Activated T-cell treated with anti-CD3 and anti-CD28 coated beads, Interleukin-2, amount 50 U/mL, for 24 hours (primary cell): ENCODE data around the gene ADAMTS20.
"Not testable (repeated sequence)": the region's sequence is repeated elsewhere in the genome, so short reads cannot be mapped to it uniquely, and the experiment has no call there.

Experiments used
- DNase-seq: peaks from one replicate; pipeline ENCODE4 v3.0.0-alpha.2; 2020
- H3K27ac Mint-ChIP-seq: 2 replicates; pipeline ENCODE4 v1.8.0; 2020; ENCODE audit warnings: mild to moderate bottlenecking, mixed read lengths
- H3K27me3 Mint-ChIP-seq: 2 replicates; pipeline ENCODE4 v1.8.0; 2020; ENCODE audit warnings: mixed read lengths
- H3K36me3 Mint-ChIP-seq: 2 replicates; pipeline ENCODE4 v1.8.0; 2020; ENCODE audit warnings: low read depth, mixed read lengths
- H3K4me1 Mint-ChIP-seq: 2 replicates; pipeline ENCODE4 v1.8.0; 2020; ENCODE audit warnings: low read depth, mixed read lengths
- H3K4me3 Mint-ChIP-seq: 2 replicates; pipeline ENCODE4 v1.8.0; 2020; ENCODE audit warnings: mild to moderate bottlenecking, moderate library complexity, mixed read lengths
- H3K9me3 Mint-ChIP-seq: 2 replicates; pipeline ENCODE4 v1.8.0; 2020; ENCODE audit warnings: mixed read lengths

The ADAMTS20 gene

GRCh38 chr12:43361031-43361710, 190.8 kb downstream of the ADAMTS20 start:
- no peak overlapping the region for H3K4me3 Mint-ChIP-seq
- no peak overlapping the region for H3K27ac Mint-ChIP-seq
- H3K36me3 Mint-ChIP-seq: no peaks in the 10 kb centered on the region
- peaks cover 4% of the 10 kb centered on the region for H3K9me3 Mint-ChIP-seq
- H3K27me3 Mint-ChIP-seq: no peaks in the 10 kb centered on the region
- no peak for DNase-seq
- H3K4me1 Mint-ChIP-seq: no peaks in the 10 kb centered on the region

GRCh38 chr12:43360001-43360400, 192.0 kb downstream of the ADAMTS20 start:
- H3K4me1 Mint-ChIP-seq, H3K9me3 Mint-ChIP-seq, DNase-seq, H3K27ac Mint-ChIP-seq, H3K27me3 Mint-ChIP-seq, H3K4me3 Mint-ChIP-seq, H3K36me3 Mint-ChIP-seq: not testable (repeated sequence)

GRCh38 chr12:43357141-43357540, 194.9 kb downstream of the ADAMTS20 start:
- no peaks in the 10 kb centered on the region for H3K36me3 Mint-ChIP-seq
- DNase-seq: no peak

GRCh38 chr12:43352001-43352400, 200.0 kb downstream of the ADAMTS20 start:
- Mint-ChIP-seq H3K27me3 (no peaks in the 10 kb centered on the region), H3K36me3 (no peaks in the 10 kb centered on the region), H3K9me3 (no peaks in the 10 kb centered on the region), H3K27ac (no peak overlapping the region), H3K4me3 (no peak overlapping the region), H3K4me1 (no peaks in the 10 kb centered on the region)
- DNase-seq: no peak

More at GRCh38 chr12:43357141-43357540, 194.9 kb downstream of the ADAMTS20 start:
- no peaks in the 10 kb centered on the region for H3K9me3 Mint-ChIP-seq
- no peaks in the 10 kb centered on the region for H3K4me1 Mint-ChIP-seq
- H3K27ac Mint-ChIP-seq: no peak overlapping the region
- H3K4me3 Mint-ChIP-seq: no peak overlapping the region
- H3K27me3 Mint-ChIP-seq: no peaks in the 10 kb centered on the region

- no peak overlapping the region for H3K27ac Mint-ChIP-seq
- no peaks in the 10 kb centered on the region for H3K36me3 Mint-ChIP-seq
- H3K4me3 Mint-ChIP-seq: no peak overlapping the region
- DNase-seq: no peak
- no peaks in the 10 kb centered on the region for H3K27me3 Mint-ChIP-seq
- H3K9me3 Mint-ChIP-seq: peaks cover 6% of the 10 kb centered on the region
- no peaks in the 10 kb centered on the region for H3K4me1 Mint-ChIP-seq
Observed at GRCh38 chr12:43349863-43350262, 202.1 kb downstream of the ADAMTS20 start.

- peaks cover 10% of the 10 kb centered on the region for H3K9me3 Mint-ChIP-seq
- no peaks in the 10 kb centered on the region for H3K36me3 Mint-ChIP-seq
- no peak overlapping the region for H3K4me3 Mint-ChIP-seq
- DNase-seq: no peak
- no peak overlapping the region for H3K27ac Mint-ChIP-seq
- H3K4me1 Mint-ChIP-seq: no peaks in the 10 kb centered on the region
- H3K27me3 Mint-ChIP-seq: no peaks in the 10 kb centered on the region
Observed at GRCh38 chr12:43348221-43348620, 203.8 kb downstream of the ADAMTS20 start.

GRCh38 chr12:43347026-43347425, 205.0 kb downstream of the ADAMTS20 start:
- Mint-ChIP-seq H3K27ac (no peak overlapping the region), H3K4me1 (no peaks in the 10 kb centered on the region), H3K27me3 (no peaks in the 10 kb centered on the region), H3K36me3 (no peaks in the 10 kb centered on the region), H3K9me3 (peaks cover 10% of the 10 kb centered on the region), H3K4me3 (no peak overlapping the region)
- DNase-seq: no peak

GRCh38 chr12:43345023-43345422, 207.0 kb downstream of the ADAMTS20 start:
- Mint-ChIP-seq H3K36me3 (no peaks in the 10 kb centered on the region), H3K9me3 (peaks cover 10% of the 10 kb centered on the region), H3K4me1 (no peaks in the 10 kb centered on the region), H3K4me3 (no peak overlapping the region), H3K27me3 (no peaks in the 10 kb centered on the region), H3K27ac (no peak overlapping the region)
- no peak for DNase-seq

GRCh38 chr12:43341785-43342313, 210.2 kb downstream of the ADAMTS20 start:
- not testable (repeated sequence) for H3K4me1 Mint-ChIP-seq, H3K4me3 Mint-ChIP-seq, H3K27ac Mint-ChIP-seq, DNase-seq, H3K27me3 Mint-ChIP-seq, H3K36me3 Mint-ChIP-seq
- peaks cover 10% of the 10 kb centered on the region for H3K9me3 Mint-ChIP-seq

- Mint-ChIP-seq H3K4me3 (no peak overlapping the region), H3K36me3 (no peaks in the 10 kb centered on the region), H3K27ac (no peak overlapping the region), H3K27me3 (no peaks in the 10 kb centered on the region), H3K4me1 (peaks cover 3% of the 10 kb centered on the region), H3K9me3 (peaks cover 1% of the 10 kb centered on the region)
- no peak for DNase-seq
Observed at GRCh38 chr12:43338848-43339526, 213.0 kb downstream of the ADAMTS20 start.

GRCh38 chr12:43337571-43338444, 214.2 kb downstream of the ADAMTS20 start:
- DNase-seq: no peak
- H3K4me3 Mint-ChIP-seq: no peak overlapping the region

GRCh38 chr12:43336962-43337555, 214.9 kb downstream of the ADAMTS20 start:
- DNase-seq: no peak
- Mint-ChIP-seq H3K4me1 (peaks cover 3% of the 10 kb centered on the region), H3K27me3 (no peaks in the 10 kb centered on the region)

More at GRCh38 chr12:43337571-43338444, 214.2 kb downstream of the ADAMTS20 start:
- Mint-ChIP-seq H3K9me3 (no peaks in the 10 kb centered on the region), H3K4me1 (peaks cover 3% of the 10 kb centered on the region), H3K27ac (no peak overlapping the region), H3K27me3 (no peaks in the 10 kb centered on the region), H3K36me3 (no peaks in the 10 kb centered on the region)

GRCh38 chr12:43333644-43334043, 218.4 kb downstream of the ADAMTS20 start:
- Mint-ChIP-seq H3K9me3 (peaks cover under 1% of the 10 kb centered on the region), H3K4me3 (no peak overlapping the region), H3K27ac (no peak overlapping the region), H3K27me3 (no peaks in the 10 kb centered on the region), H3K4me1 (peaks cover 2% of the 10 kb centered on the region), H3K36me3 (no peaks in the 10 kb centered on the region)
- no peak for DNase-seq

More at GRCh38 chr12:43336962-43337555, 214.9 kb downstream of the ADAMTS20 start:
- H3K27ac Mint-ChIP-seq: no peak overlapping the region
- no peaks in the 10 kb centered on the region for H3K9me3 Mint-ChIP-seq
- H3K4me3 Mint-ChIP-seq: no peak overlapping the region
- no peaks in the 10 kb centered on the region for H3K36me3 Mint-ChIP-seq

GRCh38 chr12:43332977-43333640, 218.9 kb downstream of the ADAMTS20 start:
- no peak overlapping the region for H3K27ac Mint-ChIP-seq
- no peaks in the 10 kb centered on the region for H3K27me3 Mint-ChIP-seq
- DNase-seq: no peak
- H3K4me1 Mint-ChIP-seq: no peaks in the 10 kb centered on the region
- no peak overlapping the region for H3K4me3 Mint-ChIP-seq
- H3K36me3 Mint-ChIP-seq: no peaks in the 10 kb centered on the region
- H3K9me3 Mint-ChIP-seq: peaks cover 5% of the 10 kb centered on the region
